Neural cell (in vitro differentiated cells): Measurements from ENCODE around the gene MLST8. TPM values are rescaled to one million over a fixed set of nuclear protein-coding genes. Genes with fewer than 3 reads are reported as not detected.

Experiments used
- H2AFZ ChIP-seq: fragments of 200-600, 300-800 bp; sonication (generic), shearing (Covaris generic); 2 replicates; pipeline ENCODE4 v1.6.0; 2014; ENCODE audit warnings: low read depth, mild to moderate bottlenecking, antibody characterized with exemption, low read length, moderate library complexity
- H3F3A ChIP-seq: fragments of 200-600 bp; shearing (Covaris generic); 2 replicates; pipeline ENCODE4 v1.6.1; 2016; ENCODE audit warnings: mild to moderate bottlenecking, moderate library complexity, mixed read lengths, antibody characterized with exemption, low read length; ENCODE audit not compliant: insufficient read depth, poor library complexity, severe bottlenecking
- H3K27ac ChIP-seq: fragments of 200-600, 300-800 bp; sonication (generic), shearing (Covaris generic); 2 replicates; pipeline ENCODE4 v1.5.1; 2014; ENCODE audit warnings: mild to moderate bottlenecking, low read length, moderate library complexity
- H3K27me3 ChIP-seq: fragments of 300-800, 200-600 bp; sonication (generic), shearing (Covaris generic); 2 replicates; pipeline ENCODE4 v1.6.0; 2014; ENCODE audit warnings: mild to moderate bottlenecking, low read depth, low read length, moderate library complexity; ENCODE audit not compliant: insufficient read depth
- H3K36me3 ChIP-seq: fragments of 300-800, 200-600 bp; sonication (generic), shearing (Covaris generic); 2 replicates; pipeline ENCODE4 v1.5.1; 2014; ENCODE audit warnings: mild to moderate bottlenecking, antibody characterized with exemption, low read length, moderate library complexity; ENCODE audit not compliant: insufficient read depth
- H3K4me2 ChIP-seq: fragments of 300-800, 200-600 bp; sonication (generic), shearing (Covaris generic); 2 replicates; pipeline ENCODE4 v1.6.0; 2014; ENCODE audit warnings: mild to moderate bottlenecking, low read length
- H3K4me3 ChIP-seq: fragments of 300-800, 200-600 bp; sonication (generic), shearing (Covaris generic); 2 replicates; pipeline ENCODE4 v1.5.1; 2014; ENCODE audit warnings: mild to moderate bottlenecking, low read length, moderate library complexity
- H3K79me2 ChIP-seq: fragments of 200-600 bp; shearing (Covaris generic); replicated peaks from 2 replicates; pipeline ENCODE4 v1.6.0; 2014; ENCODE audit warnings: mild to moderate bottlenecking, low read length, moderate library complexity; ENCODE audit not compliant: insufficient read depth
- H3K9ac ChIP-seq: fragments of 300-800, 200-600 bp; sonication (generic), shearing (Covaris generic); 2 replicates; pipeline ENCODE4 v1.6.1; 2016; ENCODE audit warnings: mild to moderate bottlenecking, low read length, mixed read lengths
- H3K9me2 ChIP-seq: fragments of 200-600 bp; shearing (Covaris generic); 2 replicates; pipeline ENCODE4 v1.6.1; 2016; ENCODE audit warnings: mild to moderate bottlenecking, low read length, mixed read lengths; ENCODE audit not compliant: insufficient read depth
- H3K9me3 ChIP-seq: fragments of 200-600, 300-800 bp; sonication (generic), shearing (Covaris generic); 2 replicates; pipeline ENCODE4 v1.6.1; 2016; ENCODE audit warnings: mild to moderate bottlenecking, mixed run types, low read length, moderate library complexity, mixed read lengths
- H4K20me1 ChIP-seq: fragments of 200-600 bp; shearing (Covaris generic); 2 replicates; pipeline ENCODE4 v1.6.1; 2016; ENCODE audit warnings: mild to moderate bottlenecking, mixed run types; ENCODE audit not compliant: insufficient read depth
- CTCF ChIP-seq: fragments of 450-650 bp; IDR thresholded peaks from 2 replicates; pipeline ENCODE4 v1.5.1; 2014; ENCODE audit warnings: antibody characterized with exemption, mild to moderate bottlenecking, moderate library complexity; ENCODE audit not compliant: poor library complexity, severe bottlenecking
- EP300 ChIP-seq: fragments of 450-650 bp; conservative IDR thresholded peaks from 2 replicates; pipeline ENCODE4 v1.6.1; 2014; ENCODE audit warnings: antibody characterized with exemption, mild to moderate bottlenecking, moderate library complexity; ENCODE audit not compliant: poor library complexity, severe bottlenecking
- EZH2 ChIP-seq: fragments of 200-600, 300-800 bp; shearing (Covaris generic), sonication (generic); IDR thresholded peaks from 2 replicates; pipeline ENCODE4 v1.6.1; 2014; ENCODE audit warnings: antibody characterized with exemption, low read length, borderline replicate concordance, mild to moderate bottlenecking; ENCODE audit not compliant: insufficient read depth, poor library complexity, severe bottlenecking
- MXI1 ChIP-seq: fragments of 450-650 bp; conservative IDR thresholded peaks from 2 replicates; pipeline ENCODE4 v1.6.1; 2014; ENCODE audit warnings: antibody characterized with exemption, mild to moderate bottlenecking; ENCODE audit not compliant: poor library complexity, severe bottlenecking
- POLR2AphosphoS5 ChIP-seq: IDR thresholded peaks from 2 replicates; pipeline ENCODE4 v1.6.1; 2012
- RAD21 ChIP-seq: fragments of 450-650 bp; conservative IDR thresholded peaks from 2 replicates; pipeline ENCODE4 v1.6.1; 2014; ENCODE audit warnings: antibody characterized with exemption, mild to moderate bottlenecking, moderate library complexity
- SMC3 ChIP-seq: fragments of 450-650 bp; conservative IDR thresholded peaks from 2 replicates; pipeline ENCODE4 v1.6.1; 2014; ENCODE audit warnings: antibody characterized with exemption, mild to moderate bottlenecking, moderate library complexity; ENCODE audit not compliant: poor library complexity
- TAF1 ChIP-seq: IDR thresholded peaks from 2 replicates; pipeline ENCODE4 v1.6.1; 2012; ENCODE audit warnings: low read depth
- polyA plus RNA-seq: library from polyadenylated mRNA; depleted of rRNA; stranded (reverse); fragments of >200 nt; gene quantifications from 2 replicates; pipeline ENCODE4 v1.2.3, GENCODE V29; 2014
- TF ChIP-seq, protein P1 (sequence below): IDR thresholded peaks from 2 replicates; pipeline ENCODE4 v1.6.1; 2012; ENCODE audit warnings: borderline replicate concordance

The MLST8 gene
- polyA plus RNA-seq, 1 donor from 2014 or later: 13.5 TPM

GRCh38 chr16:2158262-2158638 lies 47.0 kb upstream of the MLST8 start:
- peaks cover under 1% of the 10 kb centered on the region for H4K20me1 ChIP-seq
- H3K9ac ChIP-seq: no peak overlapping the region
- H3K27ac ChIP-seq: no peak overlapping the region
- peaks cover 47% of the 10 kb centered on the region for H3K79me2 ChIP-seq
- H3F3A ChIP-seq: no peaks in the 10 kb centered on the region
- H3K9me3 ChIP-seq: no peaks in the 10 kb centered on the region
- H3K27me3 ChIP-seq: no peaks in the 10 kb centered on the region
- H3K4me2 ChIP-seq: no peak overlapping the region
- no peak overlapping the region for H2AFZ ChIP-seq
- no peaks in the 10 kb centered on the region for H3K36me3 ChIP-seq
- H3K9me2 ChIP-seq: no peaks in the 10 kb centered on the region
- H3K4me3 ChIP-seq: no peak overlapping the region
- TF ChIP-seq EP300: no peak
- TF ChIP-seq, protein P1, sequence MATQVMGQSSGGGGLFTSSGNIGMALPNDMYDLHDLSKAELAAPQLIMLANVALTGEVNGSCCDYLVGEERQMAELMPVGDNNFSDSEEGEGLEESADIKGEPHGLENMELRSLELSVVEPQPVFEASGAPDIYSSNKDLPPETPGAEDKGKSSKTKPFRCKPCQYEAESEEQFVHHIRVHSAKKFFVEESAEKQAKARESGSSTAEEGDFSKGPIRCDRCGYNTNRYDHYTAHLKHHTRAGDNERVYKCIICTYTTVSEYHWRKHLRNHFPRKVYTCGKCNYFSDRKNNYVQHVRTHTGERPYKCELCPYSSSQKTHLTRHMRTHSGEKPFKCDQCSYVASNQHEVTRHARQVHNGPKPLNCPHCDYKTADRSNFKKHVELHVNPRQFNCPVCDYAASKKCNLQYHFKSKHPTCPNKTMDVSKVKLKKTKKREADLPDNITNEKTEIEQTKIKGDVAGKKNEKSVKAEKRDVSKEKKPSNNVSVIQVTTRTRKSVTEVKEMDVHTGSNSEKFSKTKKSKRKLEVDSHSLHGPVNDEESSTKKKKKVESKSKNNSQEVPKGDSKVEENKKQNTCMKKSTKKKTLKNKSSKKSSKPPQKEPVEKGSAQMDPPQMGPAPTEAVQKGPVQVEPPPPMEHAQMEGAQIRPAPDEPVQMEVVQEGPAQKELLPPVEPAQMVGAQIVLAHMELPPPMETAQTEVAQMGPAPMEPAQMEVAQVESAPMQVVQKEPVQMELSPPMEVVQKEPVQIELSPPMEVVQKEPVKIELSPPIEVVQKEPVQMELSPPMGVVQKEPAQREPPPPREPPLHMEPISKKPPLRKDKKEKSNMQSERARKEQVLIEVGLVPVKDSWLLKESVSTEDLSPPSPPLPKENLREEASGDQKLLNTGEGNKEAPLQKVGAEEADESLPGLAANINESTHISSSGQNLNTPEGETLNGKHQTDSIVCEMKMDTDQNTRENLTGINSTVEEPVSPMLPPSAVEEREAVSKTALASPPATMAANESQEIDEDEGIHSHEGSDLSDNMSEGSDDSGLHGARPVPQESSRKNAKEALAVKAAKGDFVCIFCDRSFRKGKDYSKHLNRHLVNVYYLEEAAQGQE: no peak
- no peak for TF ChIP-seq EZH2
- no peak for TF ChIP-seq RAD21
- no peak for TF ChIP-seq MXI1
- TF ChIP-seq CTCF: no peak
- no peak for TF ChIP-seq TAF1
- TF ChIP-seq POLR2AphosphoS5: no peak
- no peak for TF ChIP-seq SMC3

DNA sequence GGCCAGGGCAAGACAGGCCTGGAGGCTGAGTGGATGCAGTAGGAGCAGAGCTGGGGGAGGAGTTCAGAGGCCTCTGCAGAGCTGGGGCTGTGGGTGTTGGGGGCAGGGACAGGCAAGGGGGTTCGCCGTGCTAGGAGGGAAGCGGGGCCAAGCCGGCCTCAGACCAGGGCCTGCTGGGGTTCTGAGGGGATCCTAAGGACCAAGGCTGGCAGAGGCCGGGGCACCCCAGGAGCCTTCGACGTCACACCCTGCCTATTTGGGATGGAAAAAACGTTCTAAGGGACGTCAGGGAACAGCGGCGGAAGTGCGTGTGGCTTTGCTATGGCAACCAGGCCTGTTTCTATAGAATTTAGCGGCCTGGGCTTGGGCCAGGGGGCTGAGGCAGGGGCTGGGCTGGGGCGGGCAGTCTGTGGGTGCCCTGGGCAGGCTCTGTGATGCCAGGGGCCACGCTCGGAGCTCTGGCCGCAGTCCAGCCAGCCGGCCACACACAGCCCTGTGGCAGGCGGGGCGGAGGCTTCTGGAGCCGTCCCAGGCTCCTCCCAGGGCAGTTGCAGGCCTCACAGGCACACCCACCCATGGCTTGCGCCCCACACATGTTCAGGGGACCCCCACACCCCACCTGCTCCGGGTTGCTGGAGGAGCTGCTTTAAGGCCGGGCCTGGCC lies 45.9 kb upstream of the MLST8 start:
- Histone ChIP-seq H3K27me3 (no peaks in the 10 kb centered on the region), H3F3A (no peaks in the 10 kb centered on the region), H3K36me3 (no peaks in the 10 kb centered on the region), H3K9me2 (no peaks in the 10 kb centered on the region), H4K20me1 (no peaks in the 10 kb centered on the region), H3K79me2 (peaks cover 38% of the 10 kb centered on the region), H3K27ac (no peak overlapping the region), H3K9ac (no peak overlapping the region), H3K9me3 (no peaks in the 10 kb centered on the region), H3K4me2 (no peak overlapping the region), H2AFZ (no peak overlapping the region), H3K4me3 (no peak overlapping the region)
- no peak for TF ChIP-seq SMC3
- TF ChIP-seq CTCF: no peak
- TF ChIP-seq POLR2AphosphoS5: no peak
- TF ChIP-seq, protein P1: no peak
- TF ChIP-seq MXI1: no peak
- TF ChIP-seq EZH2: no peak
- no peak for TF ChIP-seq EP300
- no peak for TF ChIP-seq TAF1
